NCI-H2171 (cell line): ENCODE measurements around the gene MLLT6.
A peak's percentile ranks its signal among the peaks of the same experiment; 100 is the strongest.

Experiments used
- DNase-seq: peaks from one replicate; lab custom pipeline; 2025; lab: John Stamatoyannopoulos, UW

The MLLT6 gene

GRCh38 chr17:38674749-38675615 is 30.1 kb upstream of the MLLT6 start, which contains the start of gene EPOP:
EPOP (minus strand) TSS chr17:38674957; CDS start chr17:38674495, 462 bp downstream.
- peak; percentile 92 for DNase-seq

DNA sequence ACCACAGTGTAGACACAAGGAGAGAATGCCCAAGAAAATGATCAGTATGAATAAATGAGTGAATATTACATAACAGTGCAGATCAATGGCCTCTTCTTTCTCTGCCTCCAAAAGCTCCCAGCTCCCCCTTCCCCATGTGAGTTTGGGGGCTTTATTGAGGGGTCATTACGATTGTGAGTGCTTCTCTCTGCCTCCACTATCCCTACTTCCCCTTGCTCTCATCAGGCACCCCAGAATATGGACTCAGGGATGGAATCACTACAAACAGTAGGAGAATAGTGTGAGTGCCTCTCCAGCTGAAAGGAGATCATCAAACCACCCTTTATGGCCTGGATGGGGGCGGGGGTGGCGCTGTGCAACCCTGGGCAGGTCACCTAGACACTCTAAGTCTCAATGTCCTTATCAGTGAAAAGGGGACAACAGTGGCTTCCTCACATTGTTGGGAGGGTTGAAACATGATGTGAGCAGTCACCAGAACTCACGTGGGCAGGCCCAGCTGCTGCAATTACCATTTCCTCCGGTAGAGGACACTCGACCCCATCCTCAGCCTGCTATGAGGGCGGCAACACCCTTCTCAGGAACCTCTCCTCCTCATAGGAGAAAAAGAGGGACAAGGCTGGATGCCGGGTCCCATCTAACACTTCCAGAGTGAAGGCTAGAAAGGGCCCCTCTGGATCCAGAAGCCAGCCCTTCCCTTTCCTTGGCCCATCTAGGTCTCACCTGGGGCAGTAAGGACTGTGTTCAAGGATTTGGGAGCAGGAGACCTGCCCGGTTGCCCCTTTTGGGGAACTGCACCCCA is 28.2 kb upstream of the MLLT6 start:
- DNase-seq: peak; percentile 41

- DNase-seq: no peak
Observed at GRCh38 chr17:38677819-38678218, 27.3 kb upstream of the MLLT6 start.

DNA sequence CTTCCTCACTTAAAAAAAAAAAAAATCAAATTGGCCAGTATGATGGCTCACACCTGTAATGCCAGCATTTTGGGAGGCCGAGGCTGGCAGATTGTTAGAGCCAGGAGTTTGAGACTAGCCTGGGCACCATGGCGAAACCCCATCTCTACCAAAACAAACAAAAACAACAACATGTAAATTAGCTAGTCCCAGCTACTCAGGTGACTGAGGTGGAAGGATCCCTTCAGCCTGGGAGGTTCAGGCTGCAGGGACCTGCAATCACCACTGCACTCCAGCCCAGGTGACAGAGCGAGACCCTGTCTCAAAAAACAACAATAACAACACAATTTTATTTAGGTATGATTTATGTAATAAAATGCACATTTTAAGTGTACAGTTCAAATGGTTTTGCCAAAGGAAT is 24.0 kb upstream of the MLLT6 start:
- no peak for DNase-seq

- no peak for DNase-seq
Observed at GRCh38 chr17:38685491-38685890, 19.6 kb upstream of the MLLT6 start.

DNA sequence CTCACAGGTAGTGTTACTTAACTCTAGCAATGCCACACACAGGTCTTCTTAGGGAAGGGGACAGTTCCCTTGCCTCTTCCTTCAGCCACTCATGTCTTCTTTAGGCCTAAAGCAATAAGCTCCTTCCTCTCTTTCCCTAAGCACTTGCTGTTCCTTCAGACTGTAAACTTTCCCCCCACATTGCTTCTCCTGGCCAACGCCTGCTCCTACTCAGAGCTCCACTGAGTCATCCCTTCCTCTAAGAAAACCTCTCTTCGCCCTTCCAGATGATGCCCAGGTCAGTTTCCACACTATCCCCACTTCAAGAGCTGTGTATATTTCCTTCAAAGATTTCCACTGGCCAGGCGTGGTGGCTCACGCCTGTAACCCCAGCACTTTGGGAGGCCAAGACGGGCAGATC is 17.8 kb upstream of the MLLT6 start:
- DNase-seq: no peak

DNA sequence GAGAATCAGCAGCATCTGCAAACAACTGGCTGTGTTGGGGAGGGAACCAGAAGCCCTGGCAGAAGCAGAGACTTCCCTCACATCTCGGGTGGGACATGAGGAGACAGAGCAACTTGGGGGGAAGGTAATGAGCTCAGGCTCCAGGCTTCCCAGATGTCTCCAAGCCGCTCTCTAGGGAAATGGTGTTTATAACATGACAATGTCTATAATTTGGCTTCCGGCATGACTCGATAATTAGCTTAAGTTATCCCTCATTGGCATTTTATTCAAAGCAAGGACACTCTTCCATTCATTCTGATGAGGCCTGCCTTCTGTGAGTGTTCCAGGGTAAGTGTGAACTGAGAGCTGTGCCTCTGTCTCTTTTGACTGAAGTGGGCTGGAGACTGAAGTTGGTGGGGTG is 14.7 kb upstream of the MLLT6 start:
- DNase-seq: no peak

- DNase-seq: no peak
Observed at GRCh38 chr17:38691154-38691553, 13.9 kb upstream of the MLLT6 start.

GRCh38 chr17:38693700-38694329 is 11.3 kb upstream of the MLLT6 start:
- DNase-seq: no peak

DNA sequence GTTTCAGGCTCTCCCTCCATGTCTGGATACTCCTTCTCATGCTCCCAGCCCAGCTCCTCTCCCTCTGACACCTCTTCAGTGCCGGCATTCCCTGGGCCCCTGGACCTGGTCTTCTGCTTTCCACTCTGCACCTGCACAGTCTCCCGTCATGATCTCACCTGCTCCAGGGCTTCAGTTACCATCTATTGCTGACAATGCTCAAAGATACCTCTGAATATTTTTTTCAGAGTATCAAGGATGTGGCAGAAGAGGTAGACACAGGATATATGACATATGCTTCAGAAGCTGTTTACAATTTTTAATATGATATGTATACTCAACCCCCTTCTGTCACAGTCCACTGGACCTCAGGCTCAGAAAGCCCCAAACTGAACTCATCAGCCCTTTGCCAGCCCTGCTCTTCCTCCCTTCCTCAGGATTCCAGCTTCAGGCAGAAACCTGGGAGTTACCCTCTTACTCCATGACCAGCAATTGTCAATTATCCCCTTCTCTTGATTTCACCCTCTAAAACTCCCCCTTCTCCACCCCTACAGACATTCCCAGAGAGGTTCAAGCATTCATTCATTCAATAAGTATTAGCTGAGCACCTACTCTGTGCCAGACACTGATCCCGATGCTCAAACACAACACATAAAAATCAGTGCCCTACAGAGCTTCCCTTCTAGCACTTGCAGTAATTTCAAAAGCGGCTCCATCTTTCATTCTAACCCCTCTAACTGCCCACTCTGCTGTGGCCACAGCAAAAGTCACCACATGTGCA is 7.8 kb upstream of the MLLT6 start:
- no peak for DNase-seq

DNA sequence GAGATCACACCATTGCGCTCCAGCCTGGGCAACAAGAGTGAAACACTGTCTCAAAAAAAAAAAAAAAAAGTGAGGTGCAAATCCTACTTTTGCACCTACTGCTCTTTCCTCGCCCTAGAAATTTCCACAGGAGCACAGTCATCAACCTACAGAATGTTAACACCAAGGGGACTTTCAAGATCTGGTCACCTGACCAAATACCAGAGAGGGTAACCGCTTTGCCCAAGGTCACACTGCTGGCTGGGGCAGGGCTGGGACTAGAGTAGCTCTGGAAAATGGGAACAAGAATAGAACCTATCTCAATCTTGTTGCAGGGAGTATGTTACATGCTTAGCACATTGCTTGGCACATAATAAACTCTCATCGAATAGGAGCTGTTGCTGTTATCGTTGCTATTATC is 6.3 kb upstream of the MLLT6 start:
- no peak for DNase-seq

- DNase-seq: peak; percentile 16
Observed at GRCh38 chr17:38701504-38702165, 3.4 kb upstream of the MLLT6 start.

GRCh38 chr17:38702166-38702915 is 2.7 kb upstream of the MLLT6 start:
- DNase-seq: peak; percentile 74

DNA sequence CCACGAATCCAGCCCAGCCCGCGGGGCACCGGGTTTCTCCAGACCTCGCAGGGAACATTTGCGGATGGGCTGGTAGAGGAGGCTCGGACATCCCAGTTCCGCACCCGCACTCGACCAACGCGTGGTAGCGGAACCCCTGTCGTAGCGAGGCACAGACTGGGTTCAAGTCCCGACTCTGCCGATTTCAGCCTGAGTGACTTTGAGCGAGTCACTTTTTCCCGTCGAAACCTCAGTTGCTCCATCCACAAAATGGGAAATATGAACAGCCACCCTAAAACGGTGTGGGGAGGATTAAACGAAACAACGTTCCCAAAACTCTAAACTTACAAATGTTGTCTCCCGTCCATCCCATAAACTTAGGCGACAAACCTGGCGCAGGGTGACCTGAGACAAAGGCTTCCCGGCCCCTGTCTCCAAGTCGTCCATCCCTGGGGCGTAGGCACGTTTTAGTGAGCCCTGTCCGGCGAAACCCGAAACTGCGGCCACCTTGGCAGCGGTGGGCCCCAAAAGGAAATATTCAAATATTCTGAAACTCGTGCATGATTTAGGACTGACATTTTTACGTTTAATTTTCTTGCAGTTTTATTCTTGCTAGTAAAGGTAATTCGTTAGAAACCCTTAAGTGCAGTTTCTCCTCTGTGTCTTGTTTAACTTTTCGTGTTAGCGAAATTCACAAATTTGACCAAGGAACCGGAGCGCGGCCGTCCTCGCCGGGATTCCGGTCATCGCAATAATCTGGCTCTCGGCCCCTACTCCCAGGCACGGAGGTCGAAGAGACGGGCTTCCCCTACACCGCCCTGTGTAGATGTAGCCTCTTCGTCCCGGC is 1.9 kb upstream of the MLLT6 start:
- no peak for DNase-seq

DNA sequence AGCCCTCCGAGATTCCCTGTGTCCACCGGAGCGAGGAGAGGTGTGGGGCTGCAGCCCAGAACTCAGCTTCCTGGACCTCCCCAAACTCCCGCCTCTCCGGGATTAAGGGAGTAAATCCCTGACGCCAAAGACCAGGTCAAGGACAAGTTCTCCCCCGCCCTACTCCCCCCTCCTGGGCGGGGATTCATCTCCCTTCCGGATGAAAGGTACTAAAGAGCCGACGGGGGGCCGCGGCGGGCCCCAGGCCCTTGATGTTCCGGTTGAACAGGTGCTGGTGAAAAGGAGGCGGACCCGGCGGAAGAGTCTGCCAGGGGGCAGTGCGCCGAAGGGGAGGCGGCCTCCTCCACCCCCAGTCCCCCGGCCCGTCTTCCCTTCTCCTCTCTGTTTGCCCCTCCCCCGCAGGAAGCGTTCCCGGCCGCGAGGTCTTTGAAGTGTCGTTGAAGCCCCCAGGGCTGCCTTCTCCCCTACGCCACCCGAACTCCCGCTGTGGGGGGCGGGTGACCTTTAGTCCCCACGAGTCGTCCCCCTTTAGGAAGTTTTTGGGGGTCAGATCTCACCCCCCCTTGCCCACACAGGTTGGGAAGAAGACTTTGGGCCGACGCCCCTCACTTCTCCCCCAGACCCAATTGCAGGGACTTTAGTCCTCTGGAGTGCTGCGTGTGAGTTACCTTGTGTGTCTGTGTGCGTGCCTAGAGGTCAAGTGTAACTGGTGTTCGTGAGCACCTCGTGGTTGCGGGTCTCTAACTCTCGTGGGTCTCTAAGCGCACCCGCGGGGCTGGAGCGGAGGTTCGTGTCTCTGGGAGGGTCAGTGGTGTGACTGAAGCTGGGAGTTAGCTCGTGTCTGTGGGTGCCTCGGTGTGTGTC is 1.1 kb upstream of the MLLT6 start:
- peak; percentile 13 for DNase-seq

- DNase-seq: no peak
Observed at GRCh38 chr17:38705523-38705802, 390 bp downstream of the MLLT6 start.

- DNase-seq: peak; percentile 73
Observed at GRCh38 chr17:38705803-38706504, 881 bp downstream of the MLLT6 start.

DNA sequence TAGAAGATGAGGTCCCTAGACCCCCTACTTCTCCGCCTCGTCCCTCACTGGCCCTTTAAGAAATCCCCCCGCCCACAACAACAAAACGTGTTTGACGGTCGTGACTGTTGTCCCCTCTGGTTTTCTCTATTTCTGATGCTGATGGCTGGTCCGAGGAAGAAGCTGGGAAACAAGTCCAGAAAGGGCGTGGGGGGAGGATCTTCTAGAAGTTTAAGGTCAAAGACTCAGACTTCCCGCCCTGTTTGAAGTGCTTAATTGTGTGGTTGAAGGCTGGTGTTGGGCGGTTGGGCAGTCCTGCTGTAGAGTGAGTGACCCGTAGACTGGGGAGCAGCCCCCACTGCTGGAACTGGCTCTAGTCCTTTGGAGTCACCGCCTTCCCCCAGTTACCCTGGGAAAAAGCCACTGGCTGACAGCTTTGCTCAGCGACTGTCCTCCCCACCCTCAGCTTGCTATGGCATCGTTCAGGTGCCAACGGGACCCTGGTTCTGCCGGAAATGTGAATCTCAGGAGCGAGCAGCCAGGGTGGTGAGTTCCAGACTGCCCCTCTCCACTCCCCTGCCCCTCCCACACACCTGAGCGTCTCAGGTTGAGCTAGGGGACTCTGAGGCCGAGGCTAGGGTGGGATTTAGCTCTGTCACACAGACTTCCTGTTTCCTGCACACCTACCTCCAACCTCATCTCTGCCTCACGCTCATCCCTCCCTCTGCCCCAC is 1.6 kb downstream of the MLLT6 start:
- DNase-seq: no peak
